Prostate gland (tissue), 2 donors: Measurements from ENCODE around the gene TKT. TPM values are rescaled to one million over a fixed set of nuclear protein-coding genes. Genes with fewer than 3 reads are reported as not detected.

Source experiments
- DNase-seq: peaks from one replicate; pipeline ENCODE4 v3.0.0-alpha.2; 2019; ENCODE audit warnings: low spot score
- H3K27ac ChIP-seq, 2 donors: fragments of 200-600 bp; sonication (generic); 2 replicates each; pipeline ENCODE4 v1.5.1; 2017 to 2019
- H3K27me3 ChIP-seq: fragments of 200-600 bp; sonication (generic); replicated peaks from 2 replicates; pipeline ENCODE4 v1.5.1; 2019; ENCODE audit not compliant: insufficient read depth
- H3K36me3 ChIP-seq, 2 donors: fragments of 200-600 bp; sonication (generic); 1 replicate in 1 of 2; 2 replicates in 1 of 2; pipeline versions ENCODE4 v1.5.1 to v1.8.1; 2017 to 2019
- H3K4me1 ChIP-seq: fragments of 200-600 bp; sonication (generic); replicated peaks from 2 replicates; pipeline ENCODE4 v1.5.1; 2019
- H3K4me3 ChIP-seq, 2 donors: fragments of 200-600 bp; sonication (generic); 2 replicates each; pipeline ENCODE4 v1.5.1; 2017 to 2019
- H3K9me3 ChIP-seq: fragments of 200-600 bp; sonication (generic); 2 replicates; pipeline ENCODE4 v1.5.1; 2017
- POLR2A ChIP-seq: fragments of 450-650 bp; IDR thresholded peaks from one replicate; pipeline ENCODE4 v1.6.1; 2016; ENCODE audit warnings: antibody characterized with exemption, mild to moderate bottlenecking
- POLR2AphosphoS5 ChIP-seq: sonication (generic); formaldehyde crosslinking; IDR thresholded peaks from one replicate; pipeline ENCODE4 v1.6.1; 2017; ENCODE audit warnings: antibody characterized with exemption
- WGBS: methylation state at CpG from one replicate; pipeline ENCODE4 v1.1.5; 2018; 5-methylcytosine and 5-hydroxymethylcytosine counted together
- intact Hi-C: fragments of 100-400 bp; cut with DNase I; formaldehyde crosslinking; loops from one replicate; pipeline ENCODE4 v1.14.2; 2022
- total RNA-seq, 2 donors: library from RNA; depleted of rRNA; stranded (reverse); fragments of >200 nt; gene quantifications; one replicate each; pipeline ENCODE4 v1.1.0, GENCODE V29; 2016
- TF ChIP-seq, protein P1 (sequence below), 4 experiments: fragments of 200-600 bp in 2 of 4; fragments of 450-650 bp in 2 of 4; sonication (generic) in 2 of 4; IDR thresholded peaks; 1 replicate in 3 of 4; 2 replicates in 1 of 4; pipeline ENCODE4 v1.5.1; 2016 to 2019; ENCODE audit warnings: antibody characterized with exemption in 4 of 4, mild to moderate bottlenecking in 2 of 4, moderate library complexity in 2 of 4

The TKT gene
- total RNA-seq, 2 donors from 2014 or later = 187 to 226 TPM

DNA sequence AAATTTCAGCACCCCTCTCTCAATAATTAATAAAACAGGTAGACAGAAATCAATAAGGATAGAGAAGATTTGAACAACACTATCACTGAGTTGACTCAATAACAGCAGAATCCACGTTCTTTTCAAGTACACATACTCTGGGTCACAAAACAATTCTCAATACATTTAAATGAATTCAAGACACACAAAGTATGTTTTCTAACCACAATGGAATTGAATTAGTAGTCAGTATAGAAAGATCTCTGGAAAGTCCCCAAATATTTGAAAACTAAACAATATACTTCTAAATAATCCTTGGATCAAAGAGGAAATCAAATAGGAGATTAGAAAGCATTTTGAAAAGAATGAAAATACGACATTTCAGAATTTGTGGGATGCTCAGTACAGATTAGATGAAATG is 40.0 kb downstream of the TKT start:
- intact Hi-C loops = loop anchor here (5.0 kb wide), 1 partner anchor 496 kb away; no protein-coding TSS in a partner anchor
- no peak for DNase-seq
- TF ChIP-seq POLR2A = no peak
- no peak for TF ChIP-seq POLR2AphosphoS5
- TF ChIP-seq, protein P1, sequence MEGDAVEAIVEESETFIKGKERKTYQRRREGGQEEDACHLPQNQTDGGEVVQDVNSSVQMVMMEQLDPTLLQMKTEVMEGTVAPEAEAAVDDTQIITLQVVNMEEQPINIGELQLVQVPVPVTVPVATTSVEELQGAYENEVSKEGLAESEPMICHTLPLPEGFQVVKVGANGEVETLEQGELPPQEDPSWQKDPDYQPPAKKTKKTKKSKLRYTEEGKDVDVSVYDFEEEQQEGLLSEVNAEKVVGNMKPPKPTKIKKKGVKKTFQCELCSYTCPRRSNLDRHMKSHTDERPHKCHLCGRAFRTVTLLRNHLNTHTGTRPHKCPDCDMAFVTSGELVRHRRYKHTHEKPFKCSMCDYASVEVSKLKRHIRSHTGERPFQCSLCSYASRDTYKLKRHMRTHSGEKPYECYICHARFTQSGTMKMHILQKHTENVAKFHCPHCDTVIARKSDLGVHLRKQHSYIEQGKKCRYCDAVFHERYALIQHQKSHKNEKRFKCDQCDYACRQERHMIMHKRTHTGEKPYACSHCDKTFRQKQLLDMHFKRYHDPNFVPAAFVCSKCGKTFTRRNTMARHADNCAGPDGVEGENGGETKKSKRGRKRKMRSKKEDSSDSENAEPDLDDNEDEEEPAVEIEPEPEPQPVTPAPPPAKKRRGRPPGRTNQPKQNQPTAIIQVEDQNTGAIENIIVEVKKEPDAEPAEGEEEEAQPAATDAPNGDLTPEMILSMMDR (IDR thresholded peaks at IDR 0.05) = no peak
- Histone ChIP-seq H3K27me3 (no peaks in the 10 kb centered on the region), H3K4me3 (no peak overlapping the region), H3K4me1 (no peaks in the 10 kb centered on the region), H3K36me3 (no peaks in the 10 kb centered on the region), H3K27ac (no peak overlapping the region), H3K9me3 (no peaks in the 10 kb centered on the region)
- 63% methylated on average over 2 of the region's 2 CpGs for WGBS

DNA sequence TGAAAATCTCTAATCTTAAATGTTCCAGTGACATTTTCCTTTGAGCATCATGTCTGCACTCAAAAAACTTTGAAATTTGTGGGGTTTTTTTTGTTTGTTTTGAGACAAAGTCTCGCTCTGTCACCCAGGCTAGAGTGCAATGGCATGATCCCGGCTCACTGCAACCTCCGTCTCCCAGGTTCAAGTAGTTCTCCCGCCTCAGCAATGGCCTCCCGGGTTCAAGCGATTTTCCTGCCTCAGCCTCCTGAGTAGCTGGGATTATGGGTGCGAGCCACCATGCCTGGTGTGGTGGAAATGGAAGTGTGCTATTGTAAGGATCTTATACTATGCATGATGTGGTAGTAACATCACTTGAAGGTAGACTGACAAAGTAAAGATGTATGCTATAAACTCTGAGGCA is 42.5 kb downstream of the TKT start:
- H3K36me3 ChIP-seq = no peaks in the 10 kb centered on the region
- intact Hi-C loops = no loop called here
- no peak for TF ChIP-seq POLR2A
- TF ChIP-seq, protein P1 (IDR thresholded peaks at IDR 0.05) = no peak
- TF ChIP-seq POLR2AphosphoS5 = no peak
- H3K27me3 ChIP-seq = no peaks in the 10 kb centered on the region
- WGBS = 92% methylated on average over 7 of the region's 7 CpGs
- no peak overlapping the region for H3K27ac ChIP-seq
- DNase-seq = no peak
- H3K4me1 ChIP-seq = no peaks in the 10 kb centered on the region
- no peaks in the 10 kb centered on the region for H3K9me3 ChIP-seq
- no peak overlapping the region for H3K4me3 ChIP-seq

DNA sequence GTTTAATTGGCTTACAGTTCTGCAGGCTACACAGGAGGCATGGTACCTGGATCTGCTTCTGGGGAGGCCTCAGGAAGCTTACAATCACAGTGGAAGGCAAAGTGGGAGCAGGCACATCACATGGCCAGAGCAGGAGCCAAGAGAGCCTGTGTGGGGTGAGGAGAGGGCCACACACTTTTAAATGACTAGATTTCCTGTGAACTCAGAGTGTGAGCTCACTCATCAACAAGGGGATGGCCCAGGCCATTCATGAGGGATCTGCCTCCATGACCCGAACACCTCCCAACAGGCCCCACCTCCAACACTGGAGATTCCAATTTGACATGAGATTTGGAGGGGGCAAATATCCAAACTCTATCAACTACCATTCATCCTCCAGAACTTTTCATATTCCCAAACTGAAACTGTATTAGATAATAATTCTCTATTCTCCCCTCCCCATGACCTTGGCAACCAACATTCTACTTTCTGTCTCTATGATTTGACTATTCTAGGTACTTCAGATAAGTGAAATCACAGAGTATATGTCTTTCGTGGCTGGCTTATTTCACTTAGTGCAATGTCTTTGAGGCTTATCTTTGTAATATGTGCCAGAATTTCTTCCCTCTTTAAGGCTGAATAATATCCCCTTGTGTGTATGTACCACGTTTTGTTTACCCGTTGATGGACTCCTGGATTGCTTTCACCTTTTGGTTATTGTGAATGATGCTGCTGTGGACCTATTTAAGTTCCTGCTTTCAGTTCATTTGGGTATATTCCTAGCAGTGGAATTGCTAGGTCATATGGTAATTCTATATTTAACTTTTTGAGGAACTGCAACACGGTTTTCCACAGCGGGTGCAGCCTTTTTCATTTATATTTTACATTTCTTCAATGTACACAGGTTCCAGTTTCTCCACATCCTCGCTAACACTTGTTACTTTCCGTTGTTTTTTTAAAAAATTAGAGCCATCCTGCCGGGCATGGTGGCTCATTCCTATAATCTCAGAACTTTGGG is 43.8 kb downstream of the TKT start:
- Histone ChIP-seq H3K36me3 (no peaks in the 10 kb centered on the region), H3K27me3 (no peaks in the 10 kb centered on the region), H3K4me1 (no peaks in the 10 kb centered on the region), H3K9me3 (no peaks in the 10 kb centered on the region), H3K4me3 (no peak overlapping the region), H3K27ac (no peak overlapping the region)
- intact Hi-C loops = no loop called here
- TF ChIP-seq, protein P1 (IDR thresholded peaks at IDR 0.05) = no peak
- TF ChIP-seq POLR2AphosphoS5 = no peak
- TF ChIP-seq POLR2A = no peak
- 79% methylated on average over 9 of the region's 9 CpGs for WGBS
- DNase-seq = no peak

DNA sequence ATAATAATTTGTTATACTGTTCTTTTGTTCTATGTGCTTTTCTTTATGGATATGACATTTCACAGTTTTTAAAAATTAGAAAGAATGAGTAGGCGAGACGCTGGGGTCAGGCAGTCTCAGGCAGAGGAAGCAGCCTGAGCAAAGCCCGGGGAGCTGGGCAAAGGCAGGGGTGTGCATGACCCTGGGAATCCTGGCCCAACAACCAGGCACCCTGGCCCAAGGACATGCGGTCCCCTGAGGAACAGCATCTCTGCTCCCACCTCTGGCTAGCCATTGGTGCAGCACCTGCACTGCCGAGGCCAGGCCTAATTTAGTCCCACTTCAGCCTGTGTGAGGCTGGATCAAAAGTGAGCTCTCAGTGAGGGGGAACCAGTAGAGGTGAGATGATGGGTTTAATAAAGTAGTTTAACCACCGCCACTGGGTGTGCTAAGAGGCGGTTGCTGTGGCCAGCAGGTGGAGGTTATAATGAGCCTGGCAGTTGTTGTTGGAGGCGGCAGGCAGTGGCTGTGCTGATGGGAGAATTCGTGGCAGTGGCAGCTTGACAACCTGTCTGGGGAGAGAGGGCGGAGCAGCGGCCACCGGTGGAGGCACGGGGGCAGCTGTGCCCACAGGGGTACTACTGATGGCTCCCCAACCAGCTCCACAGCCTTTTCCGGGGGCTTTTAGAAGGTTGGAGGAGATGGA is 53.3 kb downstream of the TKT start:
- H3K36me3 ChIP-seq = no peaks in the 10 kb centered on the region
- 68% methylated on average over 14 of the region's 14 CpGs for WGBS
- intact Hi-C loops = no loop called here
- H3K27ac ChIP-seq = no peak overlapping the region
- H3K4me3 ChIP-seq = no peak overlapping the region
- DNase-seq = no peak
- TF ChIP-seq, protein P1 (IDR thresholded peaks at IDR 0.05) = no peak
- TF ChIP-seq POLR2A (no peak), POLR2AphosphoS5 (no peak)
- no peaks in the 10 kb centered on the region for H3K27me3 ChIP-seq
- no peaks in the 10 kb centered on the region for H3K9me3 ChIP-seq
- no peaks in the 10 kb centered on the region for H3K4me1 ChIP-seq
